ENCODE measurements around the gene IL36G.

IL36G gene

DNA sequence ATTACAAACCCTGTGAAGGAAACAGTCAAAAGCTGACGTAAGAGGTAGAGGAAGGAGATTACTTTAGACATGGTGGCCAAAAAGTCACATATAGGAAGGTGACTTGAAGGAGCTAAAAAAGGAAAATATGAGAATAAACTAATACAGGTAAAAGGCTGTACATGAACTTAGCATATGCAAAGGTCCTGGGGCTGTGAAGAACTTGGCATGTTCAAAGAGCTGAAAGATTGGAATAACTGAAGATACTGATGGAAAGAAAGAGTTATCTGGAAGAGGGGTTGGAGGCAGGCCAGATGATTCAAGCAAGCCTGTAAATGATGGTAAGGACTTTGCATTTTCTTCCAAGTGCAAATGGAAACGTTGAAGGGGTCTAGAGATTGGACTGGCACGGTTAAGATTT lies 40.7 kb downstream of the IL36G start:
- no peak for DNase-seq

GRCh38 chr2:113021312-113021711 lies 43.5 kb downstream of the IL36G start:
- no peak for DNase-seq

DNA sequence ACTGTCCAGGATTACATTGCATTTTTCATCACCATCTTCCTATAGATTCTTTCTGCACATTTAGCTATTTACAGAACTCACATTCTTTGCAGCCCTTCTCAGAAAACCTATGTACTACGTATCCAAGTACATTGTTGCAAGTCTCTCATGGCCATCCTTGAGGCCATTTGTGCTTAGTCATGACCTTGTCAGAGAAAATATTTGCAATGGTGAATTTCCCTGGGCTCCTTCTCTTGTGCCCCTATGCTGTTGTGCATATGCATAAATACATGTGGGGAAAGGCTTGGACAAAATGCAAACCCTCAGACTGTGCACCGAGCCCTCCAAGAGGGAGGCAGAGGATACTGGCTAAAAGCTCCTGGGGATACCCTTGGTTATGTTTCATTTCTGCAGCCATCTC lies 47.0 kb downstream of the IL36G start:
- no peak for DNase-seq

DNA sequence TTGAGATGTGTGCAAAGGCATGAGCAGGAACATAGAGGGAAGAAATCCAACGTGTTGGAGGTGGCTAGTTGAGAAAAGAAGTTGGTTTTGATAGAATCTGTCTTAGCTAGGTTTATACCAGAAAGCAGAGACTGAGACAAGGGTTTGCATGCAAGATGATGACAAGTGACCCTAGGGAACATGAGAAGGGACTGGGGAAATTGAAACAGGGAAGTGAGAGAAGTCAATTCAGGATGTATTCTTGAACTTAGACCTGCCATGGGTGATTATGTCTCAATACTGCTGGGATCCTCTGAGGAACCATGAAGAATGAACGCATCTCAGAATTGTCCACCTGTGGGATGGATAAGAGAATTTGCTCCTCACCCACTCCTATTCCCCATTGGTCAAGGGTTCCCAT lies 47.9 kb downstream of the IL36G start:
- no peak for DNase-seq

- DNase-seq = no peak
Observed at GRCh38 chr2:113027691-113028090, 49.9 kb downstream of the IL36G start.

- DNase-seq = no peak
Observed at GRCh38 chr2:113028112-113028511, 50.3 kb downstream of the IL36G start.

DNA sequence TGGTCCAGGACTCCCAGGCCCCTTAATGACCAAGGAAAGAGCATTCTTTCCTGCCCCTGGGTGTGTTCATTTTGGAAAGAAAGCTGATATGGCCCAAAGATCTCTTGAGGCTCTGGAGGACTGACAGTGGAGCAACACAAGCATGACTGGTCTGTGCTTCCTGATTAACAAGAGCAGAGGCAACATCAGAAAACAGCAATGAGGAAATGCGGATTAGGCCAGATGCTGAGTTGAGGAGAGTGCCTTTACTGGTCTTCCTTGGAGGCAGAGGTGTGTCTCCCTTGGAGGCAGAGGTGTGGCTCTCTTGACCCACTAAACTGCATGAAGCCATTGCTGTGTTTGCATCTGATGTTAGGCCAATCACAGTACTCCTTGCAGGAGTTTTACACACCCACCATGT lies 54.9 kb downstream of the IL36G start:
- no peak for DNase-seq

DNA sequence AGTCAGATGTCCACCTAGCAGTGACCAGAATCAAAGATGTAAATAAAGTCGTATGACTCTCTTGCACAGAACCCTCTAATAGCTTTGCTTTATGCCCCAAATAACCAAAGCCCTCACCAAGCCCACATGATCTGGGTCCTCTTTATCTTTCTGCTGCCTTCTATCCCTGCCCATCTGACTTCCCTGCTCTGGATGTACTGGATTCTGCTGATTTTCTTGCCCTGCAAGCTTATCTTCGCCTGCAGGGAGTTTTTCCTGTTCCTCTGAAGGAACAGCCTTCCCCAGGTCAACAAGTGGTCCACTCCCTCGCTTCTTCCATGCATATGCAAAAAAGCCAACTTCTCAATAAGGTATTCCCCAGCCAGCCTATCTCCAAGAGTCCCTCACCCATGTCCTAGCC lies 56.2 kb downstream of the IL36G start:
- DNase-seq = no peak
